GM19351 (cell line): ENCODE results near the gene TAS2R30.
"Not testable (repeated sequence)": the region's sequence is repeated elsewhere in the genome, so short reads cannot be mapped to it uniquely, and the experiment has no call there.

Source experiments
- ATAC-seq: cut with Tn5 transposase; IDR thresholded peaks from one replicate; pipeline ENCODE4 v1.9.1; 2021; ENCODE audit warnings: mild to moderate bottlenecking, moderate library complexity; ENCODE audit not compliant: unreplicated experiment

TAS2R30 gene

DNA sequence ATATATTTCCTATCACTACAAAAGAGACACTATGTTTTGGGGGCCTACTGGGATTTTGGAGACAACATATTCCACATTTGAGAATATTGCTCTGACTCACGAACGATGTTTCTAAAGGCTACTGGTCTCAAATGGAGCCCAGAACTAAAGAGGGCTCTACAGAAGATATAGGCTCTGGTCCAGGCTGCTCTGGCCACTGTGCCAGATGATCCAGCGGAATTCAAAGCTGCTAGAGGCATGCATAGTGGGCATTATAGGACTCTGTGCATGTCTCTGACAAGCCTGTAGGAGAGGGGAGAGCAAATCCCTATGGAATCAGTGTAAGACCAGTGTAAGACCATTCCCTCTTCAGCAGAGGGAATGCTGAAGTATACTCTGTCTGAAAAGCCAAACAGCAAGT lies 4.1 kb downstream of the TAS2R30 start:
- ATAC-seq: no peak

DNA sequence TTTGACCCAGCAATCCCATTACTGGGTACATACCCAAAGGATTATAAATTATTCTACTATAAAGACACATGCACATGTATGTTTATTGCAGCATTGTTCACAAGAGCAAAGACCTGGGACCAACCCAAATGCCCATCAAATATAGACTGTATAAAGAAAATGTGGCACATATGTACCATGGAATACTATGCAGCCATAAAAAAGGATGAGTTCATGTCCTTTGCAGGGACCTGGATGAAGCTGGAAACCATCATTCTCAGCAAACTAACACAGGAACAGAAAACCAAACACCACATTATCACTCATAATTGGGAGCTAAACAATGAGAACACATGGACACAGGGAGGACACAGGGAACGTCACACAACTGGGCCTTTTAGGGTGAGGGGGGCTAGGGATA lies 20.3 kb downstream of the TAS2R30 start:
- not testable (repeated sequence) for ATAC-seq

DNA sequence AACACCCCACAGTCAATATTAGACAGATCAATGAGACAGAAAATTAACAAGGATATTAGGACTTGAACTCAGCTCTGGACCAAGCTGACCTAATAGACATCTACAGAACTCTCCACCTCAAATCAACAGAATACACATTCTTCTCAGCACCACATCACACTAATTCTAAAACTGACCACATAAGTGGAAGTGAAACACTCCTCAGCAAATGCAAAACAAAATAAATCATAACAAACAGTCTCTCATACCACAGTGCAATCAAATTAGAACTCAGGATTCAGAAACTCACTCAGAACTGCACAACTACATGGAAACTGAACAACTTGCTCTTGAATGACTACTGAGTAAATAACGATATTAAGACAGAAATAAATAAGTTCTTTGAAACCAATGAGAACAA lies 23.2 kb downstream of the TAS2R30 start:
- not testable (repeated sequence) for ATAC-seq

DNA sequence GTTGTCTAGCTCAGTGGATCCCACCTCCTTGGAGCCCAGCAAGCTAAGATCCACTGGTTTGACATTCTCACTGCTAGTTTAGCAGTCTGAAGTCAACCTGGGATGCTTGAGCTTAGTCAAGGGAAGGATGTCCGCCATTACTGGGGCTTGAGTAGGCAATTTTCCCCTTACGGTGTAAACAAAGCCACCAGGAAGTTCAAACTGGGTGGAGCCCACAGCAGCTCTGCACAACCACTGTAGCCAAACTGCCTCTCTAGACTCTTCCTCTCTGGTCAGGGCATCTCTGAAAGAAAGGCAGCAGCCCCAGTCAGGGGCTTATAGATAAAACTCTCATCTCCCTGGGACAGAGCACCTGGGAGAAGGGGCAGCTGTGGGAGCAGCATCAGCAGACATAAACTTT lies 25.6 kb downstream of the TAS2R30 start:
- ATAC-seq: no peak

DNA sequence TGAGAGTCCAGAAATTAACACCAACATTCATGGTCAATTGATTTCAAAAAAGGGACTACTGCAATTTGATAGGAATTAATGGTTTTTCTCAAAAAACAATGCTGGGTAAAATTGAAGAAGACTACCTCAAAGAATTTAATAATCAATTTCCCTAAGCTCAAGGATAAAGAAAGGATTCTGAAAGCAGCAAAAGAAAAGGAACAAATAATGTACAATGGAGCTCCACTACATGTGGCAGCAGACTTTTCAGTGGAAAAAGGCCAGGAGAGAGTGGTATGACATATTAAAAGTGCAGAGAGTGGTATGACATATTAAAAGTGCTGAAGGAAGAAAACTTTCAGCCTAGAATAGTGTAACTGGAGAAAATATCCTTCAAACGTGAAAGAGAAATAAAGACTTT lies 26.7 kb downstream of the TAS2R30 start:
- ATAC-seq: no peak

DNA sequence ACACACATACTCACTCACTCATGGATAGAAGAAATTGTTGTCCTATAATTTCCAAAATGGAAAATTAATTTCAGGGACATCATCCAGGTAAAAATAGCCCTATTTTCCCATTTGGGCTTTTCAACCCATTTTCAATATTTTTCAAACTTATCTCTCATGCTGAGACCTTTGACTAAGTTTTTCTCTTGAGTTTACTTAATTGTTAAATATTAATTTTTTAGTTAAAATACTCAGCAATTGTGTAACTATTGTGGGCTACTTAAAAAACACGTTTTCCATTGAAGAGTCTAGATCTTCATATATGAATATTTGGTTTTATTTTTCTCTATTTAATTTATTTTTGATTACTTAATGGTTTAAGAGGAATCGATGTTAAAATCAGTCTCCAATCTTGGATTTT lies 28.2 kb downstream of the TAS2R30 start:
- no peak for ATAC-seq

DNA sequence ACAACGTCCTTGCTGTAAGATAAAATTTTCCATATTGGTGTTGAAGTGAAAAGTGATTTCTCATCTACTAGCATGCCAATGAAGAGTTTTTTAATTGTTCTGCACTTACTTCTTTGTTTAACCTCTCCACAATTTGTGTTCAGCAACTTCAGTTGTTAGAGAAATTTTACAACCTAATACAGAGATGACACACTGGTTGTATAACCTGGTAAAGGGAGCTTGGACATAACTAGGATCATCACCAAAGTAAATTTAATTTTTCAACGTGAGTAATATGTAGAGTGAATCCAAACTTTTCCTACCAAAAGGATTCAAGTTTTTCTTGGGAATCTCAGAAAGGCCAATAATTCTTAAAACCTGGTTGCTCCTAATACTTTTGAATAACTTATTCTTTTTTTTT lies 28.9 kb downstream of the TAS2R30 start:
- no peak for ATAC-seq

DNA sequence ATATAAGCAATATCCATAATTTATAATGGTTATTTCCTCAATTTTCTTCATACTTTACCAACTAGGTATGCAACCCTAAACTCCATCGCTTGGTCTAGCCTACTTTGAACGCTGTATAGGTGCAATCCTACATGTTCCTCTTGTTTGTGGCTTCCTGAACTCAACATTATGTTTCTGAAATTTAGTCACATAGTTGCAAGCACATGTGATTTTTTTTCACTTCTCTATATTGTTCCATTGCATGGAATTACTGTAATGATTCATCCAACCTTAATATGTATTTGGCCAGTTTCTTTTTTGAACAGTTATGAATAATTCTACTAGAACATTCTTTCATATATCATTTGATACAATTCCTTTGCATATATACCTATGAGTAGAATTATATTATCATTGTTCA lies 39.5 kb downstream of the TAS2R30 start:
- ATAC-seq: not testable (repeated sequence)

DNA sequence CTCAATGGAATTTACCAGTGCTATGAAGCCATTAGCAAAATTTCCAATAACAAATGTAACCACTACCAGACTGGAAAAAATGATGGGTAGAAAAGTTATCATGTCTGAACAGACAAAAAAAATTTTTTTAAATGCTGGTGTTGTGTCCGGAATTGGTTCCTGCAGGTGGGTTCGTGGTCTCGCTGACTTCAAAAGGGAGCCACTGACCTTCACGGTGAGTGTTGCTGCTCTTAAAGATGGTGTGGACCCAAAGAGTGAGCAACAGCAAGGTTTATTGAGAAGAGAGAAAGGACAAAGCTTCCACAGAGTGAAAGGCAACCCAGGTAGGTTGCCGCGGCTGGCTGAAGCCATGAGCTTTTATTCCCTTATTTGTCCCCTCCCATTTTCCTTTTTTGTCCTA lies 42.3 kb downstream of the TAS2R30 start, which contains the start of gene TAS2R43:
Gene TAS2R43 (minus strand): TSS at position 186 of the 400 bp plus-strand sequence. CDS start 84 bp downstream, at position 102.
- no peak for ATAC-seq

DNA sequence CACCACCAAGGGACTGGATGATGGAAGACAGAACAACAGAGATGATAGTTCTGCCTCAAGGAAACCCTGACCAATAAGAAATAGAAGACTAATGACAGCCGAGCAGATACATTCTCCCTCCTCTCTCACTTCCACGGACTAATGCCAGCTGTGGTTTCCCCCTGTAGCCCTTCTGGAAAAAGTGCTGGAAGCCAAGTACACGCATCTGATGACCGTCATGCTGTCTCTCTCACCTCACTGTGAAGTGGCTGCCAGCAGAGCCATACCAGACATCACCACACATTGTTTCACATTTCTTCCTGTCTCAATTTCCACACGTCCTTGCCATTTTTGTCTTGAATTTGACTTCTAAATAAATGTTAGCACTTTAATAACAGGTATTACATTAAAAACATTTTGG lies 45.2 kb downstream of the TAS2R30 start:
- ATAC-seq: no peak

DNA sequence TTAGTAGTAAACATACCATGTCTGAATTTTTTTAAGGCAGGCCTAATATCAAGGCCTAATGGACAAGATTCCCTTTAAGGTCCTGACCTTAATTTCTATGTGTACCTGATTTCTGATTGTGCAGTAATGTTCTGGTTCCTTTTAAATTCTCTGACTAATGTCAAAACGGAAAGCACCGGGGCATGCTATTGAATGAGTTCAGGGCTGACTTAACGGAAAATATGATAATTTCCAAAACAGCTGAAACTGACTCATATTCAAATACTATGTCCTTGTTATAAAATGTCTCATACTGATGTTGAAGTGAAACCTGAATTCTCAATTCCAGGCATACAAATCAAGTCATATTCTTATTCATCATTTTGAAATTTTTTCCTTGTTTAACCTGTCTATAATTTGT lies 49.0 kb downstream of the TAS2R30 start:
- ATAC-seq: no peak
